SK-N-MC (cell line): ENCODE results near the gene HBG1.

Experiments used
- DNase-seq: peaks from one replicate; pipeline ENCODE4 v3.0.0-alpha.2; 2011; ENCODE audit warnings: low read depth, low spot score
- H3K27ac ChIP-seq: fragments of 200-600 bp; sonication (generic); 2 replicates; pipeline ENCODE4 v1.5.1; 2016; ENCODE audit warnings: mixed run types
- H3K36me3 ChIP-seq: fragments of 200-600 bp; sonication (generic); 2 replicates; pipeline ENCODE4 v1.6.1; 2017; ENCODE audit warnings: antibody characterized with exemption, low read length, mixed read lengths; ENCODE audit not compliant: insufficient read depth
- H3K4me3 ChIP-seq: fragments of 200-600 bp; sonication (generic); 2 replicates; pipeline ENCODE4 v1.5.1; 2016
- H3K9ac ChIP-seq: fragments of 200-600 bp; sonication (generic); 2 replicates; pipeline ENCODE4 v1.8.0; 2017; ENCODE audit warnings: mixed run types, mixed read lengths; ENCODE audit not compliant: insufficient read length
- H3K9me3 ChIP-seq: fragments of 200-600 bp; sonication (generic); 2 replicates; pipeline ENCODE4 v1.6.1; 2017; ENCODE audit warnings: low read depth, mild to moderate bottlenecking, antibody characterized with exemption, low read length, moderate library complexity, mixed read lengths
- EZH2 ChIP-seq: fragments of 200-600 bp; sonication (generic); IDR thresholded peaks from one replicate; pipeline ENCODE4 v1.6.1; 2017; ENCODE audit warnings: antibody characterized with exemption
- FOXP2 ChIP-seq: optimal IDR thresholded peaks from 2 replicates; pipeline ENCODE3; 2011; ENCODE audit warnings: mild to moderate bottlenecking, moderate library complexity; ENCODE audit not compliant: insufficient read depth; ENCODE audit errors: extremely low read length, control extremely low read depth
- POLR2AphosphoS5 ChIP-seq: IDR thresholded peaks from 2 replicates; pipeline ENCODE4 v1.6.1; 2012; ENCODE audit warnings: mild to moderate bottlenecking, low read depth, low read length, borderline replicate concordance

HBG1 gene

DNA sequence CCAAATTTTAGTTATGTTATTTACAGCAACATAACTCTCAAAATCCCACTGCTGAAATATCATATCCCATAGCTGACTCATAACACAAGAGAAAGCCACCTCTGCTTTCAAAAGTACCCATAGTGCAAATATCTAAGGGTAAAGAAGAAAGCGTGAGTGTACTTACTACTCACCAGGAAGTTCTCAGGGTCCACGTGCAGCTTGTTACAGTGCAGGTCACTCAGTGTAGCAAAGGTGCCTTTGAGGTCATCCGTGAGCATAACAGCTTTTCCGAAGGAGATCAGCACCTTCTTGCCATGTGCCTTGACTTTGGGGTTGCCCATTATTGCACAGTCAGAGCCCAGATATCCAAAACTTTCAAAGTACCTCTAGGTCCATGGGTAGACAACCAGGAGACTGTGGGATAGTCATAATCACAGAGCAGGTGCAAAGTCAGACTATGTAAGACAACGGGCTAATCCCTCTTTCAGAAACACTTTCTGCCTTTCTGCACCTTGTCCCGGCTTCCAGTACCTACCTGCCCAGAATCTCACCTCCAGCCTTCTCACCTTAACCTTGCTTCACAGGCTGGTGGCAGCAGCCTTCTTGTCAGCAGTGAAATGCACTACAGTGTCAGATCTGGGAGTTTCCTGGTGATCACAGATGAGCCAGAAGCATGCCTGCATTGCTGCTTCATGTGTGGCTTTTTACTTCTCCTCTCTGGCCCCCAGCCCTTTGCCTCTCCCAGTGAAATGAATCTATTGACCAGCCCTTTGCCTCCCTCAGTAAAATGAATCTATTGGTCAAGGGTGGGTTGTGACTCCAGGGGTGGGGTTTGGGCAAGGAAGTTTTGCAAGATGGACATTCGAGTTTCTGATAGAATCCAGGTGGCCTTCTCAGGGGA, 6.5 kb downstream of the HBG1 start:
- H3K27ac ChIP-seq: no peak overlapping the region
- H3K4me3 ChIP-seq: no peak overlapping the region
- DNase-seq: no peak
- TF ChIP-seq POLR2AphosphoS5: no peak
- no peaks in the 10 kb centered on the region for H3K36me3 ChIP-seq
- no peak overlapping the region for H3K9ac ChIP-seq
- no peaks in the 10 kb centered on the region for H3K9me3 ChIP-seq

DNA sequence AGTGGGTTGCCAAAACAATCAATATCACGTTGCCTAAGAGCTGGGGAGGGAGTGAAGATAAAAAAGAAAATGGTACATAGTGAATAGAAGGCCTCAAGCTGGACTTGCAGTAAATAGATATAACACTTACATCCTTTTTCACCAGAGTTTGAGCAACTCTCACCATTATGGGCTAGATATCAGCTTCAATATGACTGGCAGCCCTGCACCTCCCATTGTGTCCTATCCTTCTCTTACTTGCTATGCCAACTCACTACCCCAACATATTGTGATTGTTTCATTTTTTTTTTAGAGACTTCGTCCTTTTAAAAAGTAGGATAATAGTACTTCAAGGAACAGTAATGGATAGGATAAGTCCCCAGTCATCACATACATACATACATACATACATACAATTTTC, 7.4 kb downstream of the HBG1 start:
- Histone ChIP-seq H3K36me3 (no peaks in the 10 kb centered on the region), H3K27ac (no peak overlapping the region), H3K9ac (no peak overlapping the region), H3K9me3 (no peaks in the 10 kb centered on the region), H3K4me3 (no peak overlapping the region)
- no peak for DNase-seq
- no peak for TF ChIP-seq EZH2
- TF ChIP-seq POLR2AphosphoS5: no peak
- no peak for TF ChIP-seq FOXP2

DNA sequence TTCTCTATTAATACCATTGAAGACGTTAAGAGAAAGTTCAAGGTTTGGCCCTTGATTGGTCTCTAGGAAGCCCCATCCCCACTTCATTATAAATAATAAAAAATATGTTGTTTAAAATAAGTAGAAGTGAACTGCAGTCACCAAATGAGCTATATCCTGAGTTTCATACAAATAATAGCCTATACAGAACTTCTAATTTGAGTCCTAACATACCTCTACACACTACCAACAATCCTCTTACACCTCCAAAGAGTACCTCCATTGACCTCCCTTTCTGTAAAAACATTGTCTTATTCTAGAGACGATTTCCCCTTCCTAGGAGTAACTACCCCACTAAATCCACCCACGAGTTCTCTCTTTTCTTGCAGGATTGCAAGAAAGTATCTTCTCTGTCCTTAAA, 8.2 kb downstream of the HBG1 start:
- DNase-seq: no peak
- H3K27ac ChIP-seq: no peak overlapping the region
- H3K4me3 ChIP-seq: no peak overlapping the region
- TF ChIP-seq EZH2: no peak
- no peak for TF ChIP-seq POLR2AphosphoS5
- no peak for TF ChIP-seq FOXP2
- no peaks in the 10 kb centered on the region for H3K9me3 ChIP-seq
- H3K36me3 ChIP-seq: no peaks in the 10 kb centered on the region
- H3K9ac ChIP-seq: no peak overlapping the region

DNA sequence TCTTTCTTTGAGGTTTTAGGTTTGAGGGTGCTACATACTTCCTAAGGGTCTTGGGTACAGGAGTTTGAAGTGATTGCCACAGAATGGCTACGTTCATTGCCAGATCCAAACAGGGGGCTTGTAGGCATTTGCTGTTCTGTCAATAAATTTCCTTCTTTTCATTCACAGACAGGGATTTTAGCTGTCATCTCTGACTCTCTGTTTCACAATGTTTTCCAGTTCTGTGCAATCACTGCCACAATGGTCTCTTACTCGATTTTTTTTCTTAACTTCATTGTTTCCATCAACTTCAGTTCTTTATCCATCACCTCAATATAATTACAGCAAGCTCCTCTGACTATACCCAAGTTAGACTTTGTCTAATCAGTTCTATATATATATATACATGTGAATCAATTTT, 9.2 kb downstream of the HBG1 start:
- Histone ChIP-seq H3K27ac (no peak overlapping the region), H3K36me3 (no peaks in the 10 kb centered on the region), H3K4me3 (no peak overlapping the region), H3K9me3 (no peaks in the 10 kb centered on the region), H3K9ac (no peak overlapping the region)
- DNase-seq: no peak
- TF ChIP-seq EZH2 (no peak), POLR2AphosphoS5 (no peak), FOXP2 (no peak)

DNA sequence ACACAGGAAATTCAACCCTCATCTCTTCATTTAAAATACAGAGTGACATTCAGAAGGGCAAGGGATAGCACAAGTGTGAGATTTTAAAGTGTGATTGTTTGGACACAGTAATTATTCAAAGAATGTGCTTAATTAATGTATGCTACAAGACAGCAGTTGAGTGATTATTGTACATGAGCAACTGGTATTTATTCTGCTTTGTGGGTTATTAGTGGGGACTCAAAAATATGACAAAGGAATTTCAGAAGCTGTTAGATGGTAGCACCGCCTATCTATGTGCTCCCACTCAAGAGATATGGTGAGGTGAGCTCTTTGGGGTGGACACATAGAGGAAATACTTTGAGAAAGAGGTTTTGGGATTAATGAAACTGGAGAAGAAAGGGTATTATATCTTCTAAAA, 9.6 kb downstream of the HBG1 start:
- Histone ChIP-seq H3K27ac (no peak overlapping the region), H3K9me3 (no peaks in the 10 kb centered on the region), H3K36me3 (no peaks in the 10 kb centered on the region), H3K4me3 (no peak overlapping the region), H3K9ac (no peak overlapping the region)
- no peak for TF ChIP-seq FOXP2
- no peak for TF ChIP-seq POLR2AphosphoS5
- no peak for TF ChIP-seq EZH2
- no peak for DNase-seq

DNA sequence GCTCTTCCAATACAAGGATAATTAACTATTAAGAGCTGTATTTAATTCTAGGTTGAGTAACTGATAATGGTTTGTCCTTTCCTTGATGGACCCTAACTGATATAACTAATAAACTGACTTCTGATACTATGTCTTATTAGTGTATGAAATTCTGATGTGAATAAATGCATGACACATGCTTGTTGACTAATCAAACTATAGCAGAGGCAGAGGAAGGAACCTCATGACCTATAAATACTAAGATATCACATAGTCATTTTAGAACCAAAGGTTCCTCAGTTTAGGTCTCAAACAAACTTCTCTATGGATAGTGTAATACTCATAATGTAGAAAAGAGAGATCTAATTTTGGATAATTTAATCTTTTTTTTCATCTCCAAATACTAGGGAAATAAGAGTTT, 10.6 kb downstream of the HBG1 start:
- Histone ChIP-seq H3K4me3 (no peak overlapping the region), H3K27ac (no peak overlapping the region), H3K36me3 (no peaks in the 10 kb centered on the region), H3K9ac (no peak overlapping the region), H3K9me3 (no peaks in the 10 kb centered on the region)
- TF ChIP-seq EZH2 (no peak), FOXP2 (no peak), POLR2AphosphoS5 (no peak)
- DNase-seq: no peak

DNA sequence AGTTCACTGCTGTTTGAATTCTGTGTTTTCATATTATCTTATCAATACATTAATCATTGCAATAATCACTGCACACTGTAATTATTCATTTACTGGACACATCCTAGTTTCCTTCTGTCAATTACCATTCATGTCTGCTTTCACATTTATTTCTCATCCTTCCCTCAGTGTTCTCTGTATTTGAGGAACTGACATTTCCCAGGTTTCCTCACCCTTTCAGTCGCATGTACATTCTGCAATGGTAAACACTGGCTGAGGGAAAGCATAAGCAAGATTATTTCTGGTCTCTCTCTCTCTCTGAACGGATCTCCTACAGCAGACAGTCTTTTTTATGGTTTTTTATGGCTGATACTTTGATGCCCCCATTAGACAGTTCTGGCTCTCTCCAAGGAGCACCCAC, 11.2 kb downstream of the HBG1 start:
- TF ChIP-seq EZH2 (no peak), POLR2AphosphoS5 (no peak), FOXP2 (no peak)
- Histone ChIP-seq H3K9me3 (no peaks in the 10 kb centered on the region), H3K27ac (no peak overlapping the region), H3K36me3 (no peaks in the 10 kb centered on the region), H3K9ac (no peak overlapping the region), H3K4me3 (no peak overlapping the region)
- no peak for DNase-seq

DNA sequence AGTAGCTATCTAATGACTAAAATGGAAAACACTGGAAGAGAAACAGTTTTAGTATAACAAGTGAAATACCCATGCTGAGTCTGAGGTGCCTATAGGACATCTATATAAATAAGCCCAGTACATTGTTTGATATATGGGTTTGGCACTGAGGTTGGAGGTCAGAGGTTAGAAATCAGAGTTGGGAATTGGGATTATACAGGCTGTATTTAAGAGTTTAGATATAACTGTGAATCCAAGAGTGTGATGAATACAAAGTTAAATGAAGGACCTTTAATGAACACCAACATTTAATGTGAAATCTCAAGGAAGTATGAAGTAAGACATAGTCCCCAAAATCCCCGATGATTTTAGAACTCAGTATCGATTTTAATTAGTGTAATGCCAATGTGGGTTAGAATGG, 12.2 kb downstream of the HBG1 start:
- no peak overlapping the region for H3K4me3 ChIP-seq
- H3K27ac ChIP-seq: no peak overlapping the region
- no peak for DNase-seq
- no peaks in the 10 kb centered on the region for H3K36me3 ChIP-seq
- TF ChIP-seq FOXP2: no peak
- TF ChIP-seq POLR2AphosphoS5: no peak
- no peak for TF ChIP-seq EZH2
- no peak overlapping the region for H3K9ac ChIP-seq
- no peaks in the 10 kb centered on the region for H3K9me3 ChIP-seq
